Measurements from ENCODE around the gene FTCDNL1. TPM values are rescaled to one million over a fixed set of nuclear protein-coding genes. Genes with fewer than 3 reads are reported as not detected.

FTCDNL1 gene
- polyA plus RNA-seq, 2 of the 4 experiments (the other 2 are of a cell fraction) = 2.1 to 5.2 TPM

DNA sequence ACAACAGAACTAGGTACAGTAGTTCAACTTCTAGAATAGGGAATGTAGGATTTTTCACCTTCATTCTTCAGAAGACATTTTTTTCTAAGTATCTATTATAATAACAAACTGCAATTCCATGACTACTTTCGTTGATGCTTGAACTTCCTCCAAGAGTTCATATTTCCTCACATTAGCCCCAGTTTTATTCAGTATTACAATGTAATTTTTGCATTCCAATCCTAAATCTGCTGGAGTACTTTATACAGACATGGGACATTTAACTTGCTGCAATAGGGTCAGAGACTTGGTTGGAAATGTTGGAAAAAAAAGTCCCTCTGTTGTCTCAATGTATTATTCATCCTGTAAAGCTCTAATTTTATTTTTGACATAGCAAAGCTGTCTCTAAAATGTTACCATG lies 19.6 kb upstream of the FTCDNL1 start:
- ATAC-seq = no peak

GRCh38 chr2:199869653-199870052 lies 18.7 kb upstream of the FTCDNL1 start:
- no peak for FAIRE-seq
- DNase-seq (ENCODE audit: low read depth in 1 of 2, low spot score in 1 of 2) = no peak
- ChIA-PET CTCF (interaction anchor here (0.9 kb wide), 1 partner anchor 19 kb away, joined by 3 read pairs; no protein-coding TSS in a partner anchor), POLR2A (no interaction called here)
- WGBS (ENCODE audit: missing lambda C conversion rate) = 16% methylated on average over 1 of the region's 1 CpG
- peaks cover 9% of the 10 kb centered on the region; the same call in 2 of the 3 replicates for H3K9me3 ChIP-seq
- ATAC-seq = no peak
- H3K4me1 ChIP-seq = no peaks in the 10 kb centered on the region
- H3K27ac ChIP-seq = no peak overlapping the region
- no peak overlapping the region for H3K4me2 ChIP-seq
- H3K4me3 ChIP-seq = no peak overlapping the region
- TF ChIP-seq ZFP36 (IDR thresholded peaks at IDR 0.05; ENCODE audit: borderline replicate concordance, partially characterized antibody) (no peak), PHF8 (IDR thresholded peaks at IDR 0.05; ENCODE audit: borderline replicate concordance, low read depth) (no peak), NR3C1 (IDR thresholded peaks at IDR 0.05) (no peak), POLR2AphosphoS2 (conservative IDR thresholded peaks at IDR 0.05; ENCODE audit: low read length) (no peak), GATA3 (IDR thresholded peaks at IDR 0.05; ENCODE audit: borderline replicate concordance) (no peak), HOXA7 (CRISPR knock-in tag; IDR thresholded peaks at IDR 0.05) (no peak), RNF2 (IDR thresholded peaks at IDR 0.05; ENCODE audit: borderline replicate concordance, low read depth) (no peak), HES2 (IDR thresholded peaks at IDR 0.05) (no peak), MAFK (IDR thresholded peaks at IDR 0.05; ENCODE audit: partially characterized antibody) (no peak), HEYL (CRISPR knock-in tag; IDR thresholded peaks at IDR 0.05) (no peak), HOXB13 (CRISPR knock-in tag; IDR thresholded peaks at IDR 0.05; ENCODE audit: low read depth) (no peak)
- TF ChIP-seq, protein P1, sequence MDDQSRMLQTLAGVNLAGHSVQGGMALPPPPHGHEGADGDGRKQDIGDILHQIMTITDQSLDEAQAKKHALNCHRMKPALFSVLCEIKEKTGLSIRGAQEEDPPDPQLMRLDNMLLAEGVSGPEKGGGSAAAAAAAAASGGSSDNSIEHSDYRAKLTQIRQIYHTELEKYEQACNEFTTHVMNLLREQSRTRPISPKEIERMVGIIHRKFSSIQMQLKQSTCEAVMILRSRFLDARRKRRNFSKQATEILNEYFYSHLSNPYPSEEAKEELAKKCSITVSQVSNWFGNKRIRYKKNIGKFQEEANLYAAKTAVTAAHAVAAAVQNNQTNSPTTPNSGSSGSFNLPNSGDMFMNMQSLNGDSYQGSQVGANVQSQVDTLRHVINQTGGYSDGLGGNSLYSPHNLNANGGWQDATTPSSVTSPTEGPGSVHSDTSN (IDR thresholded peaks at IDR 0.05) = no peak

More for the DNA sequence above, 19.6 kb upstream of the FTCDNL1 start:
- no peak overlapping the region for H3K4me2 ChIP-seq
- POLR2A ChIA-PET = no interaction called here
- peaks cover 9% of the 10 kb centered on the region; the same call in 2 of the 3 replicates for H3K9me3 ChIP-seq
- H3K4me3 ChIP-seq = no peak overlapping the region
- H3K27ac ChIP-seq = no peak overlapping the region
- WGBS (ENCODE audit: missing lambda C conversion rate) = 68% methylated on average over 1 of the region's 1 CpG
- no peak for DNase-seq (ENCODE audit: low read depth in 1 of 2, low spot score in 1 of 2)
- no peaks in the 10 kb centered on the region for H3K4me1 ChIP-seq
- CTCF ChIA-PET = interaction anchor here (1.4 kb wide), 1 partner anchor 9 kb away, joined by 5 read pairs; no protein-coding TSS in a partner anchor
- FAIRE-seq = no peak
- TF ChIP-seq REST (IDR thresholded peaks at IDR 0.05) (no peak), NR3C1 (IDR thresholded peaks at IDR 0.05) (no peak), POLR2AphosphoS2 (conservative IDR thresholded peaks at IDR 0.05; ENCODE audit: low read length) (no peak), CHD2 (IDR thresholded peaks at IDR 0.05; ENCODE audit: low read length, partially characterized antibody) (no peak), BHLHE40 (IDR thresholded peaks at IDR 0.05; ENCODE audit: low read depth, low read length) (no peak), CEBPB (IDR thresholded peaks at IDR 0.05) (no peak), ZSCAN20 (CRISPR knock-in tag; IDR thresholded peaks at IDR 0.05) (no peak), FOSB (CRISPR knock-in tag; IDR thresholded peaks at IDR 0.05) (no peak), ELK1 (IDR thresholded peaks at IDR 0.05; ENCODE audit: low read depth, low read length) (no peak), E2F6 (IDR thresholded peaks at IDR 0.05; ENCODE audit: borderline replicate concordance, low read depth) (no peak), ZFP36 (IDR thresholded peaks at IDR 0.05; ENCODE audit: borderline replicate concordance, partially characterized antibody) (no peak), HOXA7 (CRISPR knock-in tag; IDR thresholded peaks at IDR 0.05) (no peak), PHF8 (IDR thresholded peaks at IDR 0.05; ENCODE audit: borderline replicate concordance, low read depth) (no peak), RNF2 (IDR thresholded peaks at IDR 0.05; ENCODE audit: borderline replicate concordance, low read depth) (no peak), JUN (IDR thresholded peaks at IDR 0.05) (no peak)
- TF ChIP-seq, protein P1 (IDR thresholded peaks at IDR 0.05) = no peak
- TF ChIP-seq, protein P2, sequence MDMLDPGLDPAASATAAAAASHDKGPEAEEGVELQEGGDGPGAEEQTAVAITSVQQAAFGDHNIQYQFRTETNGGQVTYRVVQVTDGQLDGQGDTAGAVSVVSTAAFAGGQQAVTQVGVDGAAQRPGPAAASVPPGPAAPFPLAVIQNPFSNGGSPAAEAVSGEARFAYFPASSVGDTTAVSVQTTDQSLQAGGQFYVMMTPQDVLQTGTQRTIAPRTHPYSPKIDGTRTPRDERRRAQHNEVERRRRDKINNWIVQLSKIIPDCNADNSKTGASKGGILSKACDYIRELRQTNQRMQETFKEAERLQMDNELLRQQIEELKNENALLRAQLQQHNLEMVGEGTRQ (IDR thresholded peaks at IDR 0.05) = no peak

All from A549 (cell line).